Upper lobe of left lung (tissue), 6 donors: Measurements from ENCODE around the gene ZNF408. TPM values are rescaled to one million over a fixed set of nuclear protein-coding genes. Genes with fewer than 3 reads are reported as not detected.
A peak's percentile ranks its signal among the peaks of the same experiment; 100 is the strongest.

Experiments
- ATAC-seq, 2 donors: fragments of 200-7000 bp; cut with Tn5 transposase; one replicate each; pipeline ENCODE4 v1.9.1; 2022; ENCODE audit warnings: mild to moderate bottlenecking in 2 of 2, moderate library complexity in 2 of 2; ENCODE audit not compliant: low FRiP score in 2 of 2
- DNase-seq, 2 donors: peaks; one replicate each; pipeline ENCODE4 v3.0.0-alpha.2; 2019 to 2020
- H3K27ac ChIP-seq, 4 donors: fragments of 200-600 bp; sonication (generic); one replicate each; pipeline ENCODE4 v1.5.1; 2016 to 2019
- H3K27me3 ChIP-seq, 4 donors: fragments of 200-600 bp; sonication (generic); one replicate each; pipeline ENCODE4 v1.5.1; 2017 to 2019
- H3K36me3 ChIP-seq, 4 donors: fragments of 200-600 bp; sonication (generic); one replicate each; pipeline ENCODE4 v1.5.1; 2016 to 2019
- H3K4me1 ChIP-seq, 4 donors: fragments of 200-600 bp; sonication (generic); one replicate each; pipeline ENCODE4 v1.5.1; 2018 to 2019
- H3K4me3 ChIP-seq, 4 donors: fragments of 200-600 bp; sonication (generic); one replicate each; pipeline ENCODE4 v1.5.1; 2017 to 2019; ENCODE audit warnings: mild to moderate bottlenecking in 2 of 4, moderate library complexity in 1 of 4
- H3K9me3 ChIP-seq, 4 donors: fragments of 200-600 bp; sonication (generic); one replicate each; pipeline ENCODE4 v1.5.1; 2018 to 2019
- EP300 ChIP-seq, 4 donors: sonication (generic); formaldehyde crosslinking; IDR thresholded peaks; one replicate each; pipeline ENCODE4 v1.5.1; 2017; ENCODE audit warnings: antibody characterized with exemption in 4 of 4, control low read depth in 2 of 4
- POLR2A ChIP-seq, 4 donors: fragments of 450-650 bp; IDR thresholded peaks; one replicate each; pipeline ENCODE4 v1.5.1; 2016 to 2017; ENCODE audit warnings: antibody characterized with exemption in 4 of 4, mild to moderate bottlenecking in 2 of 4
- POLR2AphosphoS5 ChIP-seq, 2 donors: sonication (generic); formaldehyde crosslinking; IDR thresholded peaks; one replicate each; pipeline ENCODE4 v1.5.1; 2017; ENCODE audit warnings: antibody characterized with exemption in 2 of 2
- WGBS, 2 donors: methylation state at CpG; one replicate each; pipeline ENCODE4 v1.1.5; 2017 to 2018; 5-methylcytosine and 5-hydroxymethylcytosine counted together
- total RNA-seq, 6 donors: library from RNA; depleted of rRNA in 4 of 6; stranded (reverse); fragments of >200 nt in 4 of 6; gene quantifications; one replicate each; pipeline versions ENCODE4 v1.1.0 to v1.2.1, GENCODE V29; 2016 to 2021
- TF ChIP-seq, protein P1 (sequence below), 6 experiments: fragments of 450-650 bp in 4 of 6; fragments of 200-600 bp in 2 of 6; sonication (generic) in 2 of 6; IDR thresholded peaks; one replicate each; pipeline ENCODE4 v1.5.1; 2016 to 2019; ENCODE audit warnings: antibody characterized with exemption in 6 of 6
- donor health status: DM: no; HTN: no; CAD: no; lungs with moderate emphysema.
- donor health status: DM: no; HTN: yes; CAD: no; lungs with severe emphysema.

ZNF408 gene
- total RNA-seq, 6 donors from 2014 or later, result 5.3 to 17.2 (median 10.5) TPM

DNA sequence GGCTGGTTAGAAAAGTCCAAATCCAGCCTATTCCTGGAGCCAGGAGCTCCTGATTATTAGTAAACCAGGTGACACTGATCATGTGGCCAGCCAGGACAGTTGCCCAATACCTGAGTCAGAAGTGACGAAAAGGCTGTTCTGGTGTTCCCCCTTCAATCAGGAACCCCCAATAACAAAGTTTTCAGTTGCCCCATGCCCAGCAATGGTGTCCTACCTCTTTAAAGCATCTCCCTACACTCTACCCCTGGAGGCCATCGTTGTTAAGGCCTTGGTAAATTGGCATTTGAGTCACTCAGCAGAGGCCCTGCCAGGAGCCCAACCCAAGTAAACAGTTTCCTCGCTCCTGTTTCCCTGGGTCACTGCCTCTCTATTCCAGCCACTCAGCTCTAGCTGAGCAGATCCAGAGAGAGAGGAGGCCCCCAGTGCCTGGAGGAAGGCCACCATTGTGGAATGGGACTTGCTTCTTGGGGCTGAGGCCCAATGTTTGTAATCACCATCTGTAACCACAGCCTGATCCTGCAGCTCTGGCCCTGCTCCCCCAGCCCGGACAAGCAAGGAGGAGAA is 25.5 kb upstream of the ZNF408 start:
- Histone ChIP-seq H3K9me3 (no peaks in the 10 kb centered on the region), H3K4me3 (no peak overlapping the region), H3K27ac (peak overlapping the region; percentile 69 to 87 (median 85)), H3K36me3 (peaks cover 26 to 76% (median 63%) of the 10 kb centered on the region in 4 donors), H3K4me1 (peaks cover 33 to 39% (median 35%) of the 10 kb centered on the region in 4 donors), H3K27me3 (no peaks in the 10 kb centered on the region)
- DNase-seq (peak in 1 of 2 donors; percentile 75), ATAC-seq (peak; percentile 70 to 77)
- TF ChIP-seq POLR2A (IDR thresholded peaks at IDR 0.05), result no peak
- TF ChIP-seq EP300 (IDR thresholded peaks at IDR 0.05), result peak in 1 of 4 donors; percentile 68
- TF ChIP-seq, protein P1, sequence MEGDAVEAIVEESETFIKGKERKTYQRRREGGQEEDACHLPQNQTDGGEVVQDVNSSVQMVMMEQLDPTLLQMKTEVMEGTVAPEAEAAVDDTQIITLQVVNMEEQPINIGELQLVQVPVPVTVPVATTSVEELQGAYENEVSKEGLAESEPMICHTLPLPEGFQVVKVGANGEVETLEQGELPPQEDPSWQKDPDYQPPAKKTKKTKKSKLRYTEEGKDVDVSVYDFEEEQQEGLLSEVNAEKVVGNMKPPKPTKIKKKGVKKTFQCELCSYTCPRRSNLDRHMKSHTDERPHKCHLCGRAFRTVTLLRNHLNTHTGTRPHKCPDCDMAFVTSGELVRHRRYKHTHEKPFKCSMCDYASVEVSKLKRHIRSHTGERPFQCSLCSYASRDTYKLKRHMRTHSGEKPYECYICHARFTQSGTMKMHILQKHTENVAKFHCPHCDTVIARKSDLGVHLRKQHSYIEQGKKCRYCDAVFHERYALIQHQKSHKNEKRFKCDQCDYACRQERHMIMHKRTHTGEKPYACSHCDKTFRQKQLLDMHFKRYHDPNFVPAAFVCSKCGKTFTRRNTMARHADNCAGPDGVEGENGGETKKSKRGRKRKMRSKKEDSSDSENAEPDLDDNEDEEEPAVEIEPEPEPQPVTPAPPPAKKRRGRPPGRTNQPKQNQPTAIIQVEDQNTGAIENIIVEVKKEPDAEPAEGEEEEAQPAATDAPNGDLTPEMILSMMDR (IDR thresholded peaks at IDR 0.05), result peak in 1 of 6 experiments; percentile 15
- peak in 1 of 2 donors; percentile 43 for TF ChIP-seq POLR2AphosphoS5 (IDR thresholded peaks at IDR 0.05)
- 37 to 52% methylated on average over 4 of the region's 4 CpGs for WGBS, 2 donors

DNA sequence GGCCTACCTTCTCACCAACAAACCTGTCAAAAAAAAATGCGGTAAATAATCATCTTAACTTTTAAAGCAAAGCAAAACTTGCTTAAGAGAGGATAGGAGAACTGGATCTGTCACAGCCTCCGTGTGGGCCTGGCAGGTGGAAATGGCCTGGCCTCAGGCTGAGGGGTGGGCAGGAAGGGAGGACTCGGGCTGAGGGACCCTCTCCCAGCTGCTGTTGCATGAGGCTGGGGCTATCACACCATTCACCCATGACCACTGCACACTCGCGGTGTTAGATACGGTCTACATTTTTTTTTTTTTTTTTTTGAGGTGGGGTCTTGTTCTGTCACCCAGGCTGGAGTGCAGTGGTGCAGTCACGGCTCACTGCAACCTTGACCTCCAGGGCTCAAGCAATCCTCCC is 24.9 kb upstream of the ZNF408 start:
- no peak for TF ChIP-seq POLR2AphosphoS5 (IDR thresholded peaks at IDR 0.05)
- no peak for TF ChIP-seq EP300 (IDR thresholded peaks at IDR 0.05)
- TF ChIP-seq, protein P1 (IDR thresholded peaks at IDR 0.05), result no peak
- TF ChIP-seq POLR2A (IDR thresholded peaks at IDR 0.05), result no peak
- Histone ChIP-seq H3K36me3 (peaks cover 30 to 76% (median 63%) of the 10 kb centered on the region in 4 donors), H3K4me1 (peaks cover 30 to 39% (median 34%) of the 10 kb centered on the region in 4 donors)

DNA sequence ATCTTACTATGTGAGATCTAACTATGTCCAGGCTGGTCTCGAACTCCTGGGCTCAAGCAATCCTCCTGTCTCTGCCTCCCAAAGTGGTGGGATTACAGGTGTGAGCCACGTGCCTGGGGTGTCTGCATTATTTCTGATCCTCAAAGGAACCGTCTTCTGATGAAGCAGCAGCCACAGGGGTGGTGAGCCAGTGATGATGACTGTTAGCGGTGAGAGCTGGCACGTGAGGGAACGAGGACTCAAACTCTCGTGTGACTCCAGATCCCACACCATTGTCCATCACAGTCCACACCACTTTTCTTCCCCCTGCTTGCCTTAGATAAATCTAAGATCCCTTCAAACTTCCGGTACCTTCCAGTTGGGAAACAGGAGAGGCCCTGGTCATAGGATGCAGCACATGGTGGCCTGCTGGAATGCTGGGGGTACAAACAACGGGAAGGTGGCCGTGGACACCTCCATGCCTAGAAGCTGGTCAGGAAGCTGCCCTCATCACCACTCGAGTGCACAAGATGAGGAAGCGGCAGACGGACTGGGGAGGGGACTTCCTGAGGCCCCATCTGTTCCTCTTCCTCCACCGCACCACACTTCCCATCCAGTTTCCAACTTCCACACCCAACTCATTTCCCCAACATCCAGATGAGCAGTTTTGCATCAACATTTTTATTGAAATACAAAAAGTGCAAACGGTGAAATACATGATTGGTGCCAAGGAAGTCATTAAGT is 24.2 kb upstream of the ZNF408 start:
- TF ChIP-seq, protein P1 (IDR thresholded peaks at IDR 0.05), result no peak
- TF ChIP-seq POLR2AphosphoS5 (IDR thresholded peaks at IDR 0.05), result no peak
- no peak for TF ChIP-seq POLR2A (IDR thresholded peaks at IDR 0.05)
- no peak for TF ChIP-seq EP300 (IDR thresholded peaks at IDR 0.05)
- ATAC-seq, result peak in 1 of 2 donors; percentile 27
- H3K4me1 ChIP-seq, result peaks cover 27 to 39% (median 34%) of the 10 kb centered on the region in 4 donors
- 68 to 75% methylated on average over 14 to 15 of the region's 15 CpGs for WGBS, 2 donors
- H3K36me3 ChIP-seq, result peaks cover 33 to 76% (median 62%) of the 10 kb centered on the region in 4 donors
- H3K27me3 ChIP-seq, result no peaks in the 10 kb centered on the region
- H3K27ac ChIP-seq, result peak overlapping the region in 3 of 4 donors; percentile 63 to 85 (median 85)
- peak in 1 of 2 donors; percentile 67 for DNase-seq
- no peak overlapping the region for H3K4me3 ChIP-seq
- no peaks in the 10 kb centered on the region for H3K9me3 ChIP-seq

More for the DNA sequence above, 24.9 kb upstream of the ZNF408 start:
- whole genome bisulfite sequencing, 2 donors, result 86 to 88% methylated on average over 7 of the region's 7 CpGs
- H3K27ac ChIP-seq, result peak overlapping the region; percentile 69 to 87 (median 85)
- H3K9me3 ChIP-seq, result no peaks in the 10 kb centered on the region
- DNase-seq (no peak), ATAC-seq (no peak)
- H3K4me3 ChIP-seq, result no peak overlapping the region
- H3K27me3 ChIP-seq, result no peaks in the 10 kb centered on the region

DNA sequence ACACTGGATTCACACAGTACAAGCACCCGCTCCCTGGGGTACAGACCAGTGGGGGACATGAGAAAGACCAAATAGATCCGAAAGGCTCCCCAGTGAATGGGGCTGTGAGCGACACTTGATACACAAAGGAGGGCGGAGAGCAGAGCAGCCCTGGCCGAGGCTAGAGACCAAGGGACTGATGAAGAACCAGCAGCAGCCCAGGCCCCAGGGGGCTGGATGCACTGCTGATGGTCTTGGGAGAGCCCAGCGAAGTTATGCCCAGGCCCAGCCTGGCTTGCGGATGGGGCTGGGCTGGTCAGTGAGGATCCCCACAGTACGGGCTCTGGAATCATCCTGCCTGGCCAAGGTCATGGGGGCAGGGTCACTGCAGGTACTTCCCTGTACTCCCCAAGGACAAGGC is 23.7 kb upstream of the ZNF408 start:
- H3K9me3 ChIP-seq, result no peaks in the 10 kb centered on the region
- no peak overlapping the region for H3K4me3 ChIP-seq
- DNase-seq (no peak), ATAC-seq (no peak)
- H3K27ac ChIP-seq, result peak overlapping the region in 3 of 4 donors; percentile 51 to 85 (median 85)
- H3K27me3 ChIP-seq, result no peaks in the 10 kb centered on the region
- peaks cover 22 to 39% (median 34%) of the 10 kb centered on the region in 4 donors for H3K4me1 ChIP-seq
- 82 to 83% methylated on average over 6 to 8 of the region's 8 CpGs for WGBS, 2 donors
- TF ChIP-seq POLR2AphosphoS5 (IDR thresholded peaks at IDR 0.05), result no peak
- no peak for TF ChIP-seq EP300 (IDR thresholded peaks at IDR 0.05)
- no peak for TF ChIP-seq POLR2A (IDR thresholded peaks at IDR 0.05)
- TF ChIP-seq, protein P1 (IDR thresholded peaks at IDR 0.05), result no peak
- peaks cover 33 to 76% (median 60%) of the 10 kb centered on the region in 4 donors for H3K36me3 ChIP-seq
